GM23338 (cell line): Measurements from ENCODE around the gene SLC8A1. TPM values are rescaled to one million over a fixed set of nuclear protein-coding genes. Genes with fewer than 3 reads are reported as not detected.

ENCODE experiments used
- ATAC-seq: fragments of 200-7000 bp; cut with Tn5 transposase; 3 replicates; pipeline ENCODE4 v1.9.1; 2020
- DNase-seq: peaks from one replicate; pipeline ENCODE4 v3.0.0-alpha.2; 2015; ENCODE audit warnings: low spot score
- H2AFZ ChIP-seq: fragments of 200-600 bp; sonication (generic); 2 replicates; pipeline ENCODE4 v1.8.0; 2016; ENCODE audit warnings: antibody characterized with exemption, mild to moderate bottlenecking, moderate library complexity
- H3F3A ChIP-seq: fragments of 200-600 bp; sonication (generic); replicated peaks from 2 replicates; pipeline ENCODE4 v1.8.0; 2017; ENCODE audit warnings: antibody characterized with exemption, mixed run types, low read depth
- H3K27ac ChIP-seq: fragments of 200-600 bp; sonication (generic); 2 replicates; pipeline ENCODE4 v1.6.1; 2016; ENCODE audit warnings: low read depth
- H3K27me3 ChIP-seq: fragments of 200-600 bp; sonication (generic); 2 replicates; pipeline ENCODE4 v1.8.0; 2016; ENCODE audit warnings: mild to moderate bottlenecking, mixed run types, moderate library complexity; ENCODE audit not compliant: insufficient read depth
- H3K36me3 ChIP-seq: fragments of 200-600 bp; sonication (generic); 2 replicates; pipeline ENCODE4 v1.8.0; 2016; ENCODE audit warnings: mild to moderate bottlenecking; ENCODE audit not compliant: insufficient read depth
- H3K4me1 ChIP-seq: fragments of 200-600 bp; sonication (generic); 2 replicates; pipeline ENCODE4 v1.8.0; 2016; ENCODE audit warnings: mild to moderate bottlenecking, moderate library complexity; ENCODE audit not compliant: insufficient read depth
- H3K4me2 ChIP-seq: fragments of 200-600 bp; sonication (generic); 2 replicates; pipeline ENCODE4 v1.7.1; 2017; ENCODE audit warnings: mixed run types
- H3K4me3 ChIP-seq: fragments of 200-600 bp; sonication (generic); 2 replicates; pipeline ENCODE4 v1.6.1; 2016; ENCODE audit warnings: mixed run types
- H3K79me2 ChIP-seq: fragments of 200-600 bp; sonication (generic); replicated peaks from 2 replicates; pipeline ENCODE4 v1.8.0; 2017; ENCODE audit warnings: mild to moderate bottlenecking; ENCODE audit not compliant: insufficient read depth
- H3K9me2 ChIP-seq: fragments of 200-600 bp; sonication (generic); 2 replicates; pipeline ENCODE4 v1.8.0; 2017; ENCODE audit not compliant: insufficient read depth
- H4K20me1 ChIP-seq: fragments of 200-600 bp; sonication (generic); replicated peaks from 2 replicates; pipeline ENCODE4 v1.8.0; 2017; ENCODE audit warnings: mild to moderate bottlenecking; ENCODE audit not compliant: insufficient read depth
- H3K27ac Mint-ChIP-seq: 2 replicates; pipeline ENCODE4 v1.8.0; 2020; ENCODE audit warnings: inconsistent platforms, mild to moderate bottlenecking, moderate library complexity, mixed read lengths
- H3K27me3 Mint-ChIP-seq: 3 replicates; pipeline ENCODE4 v1.8.0; 2022; ENCODE audit warnings: low read depth, mild to moderate bottlenecking, moderate library complexity, mixed read lengths, inconsistent platforms; ENCODE audit not compliant: insufficient read depth, poor library complexity
- H3K36me3 Mint-ChIP-seq: 3 replicates; pipeline ENCODE4 v1.8.0; 2021; ENCODE audit warnings: low read depth, mild to moderate bottlenecking, inconsistent platforms, moderate library complexity, mixed read lengths
- H3K4me1 Mint-ChIP-seq: 3 replicates; pipeline ENCODE4 v1.8.0; 2020; ENCODE audit warnings: mild to moderate bottlenecking, inconsistent platforms, mixed read lengths
- H3K4me3 Mint-ChIP-seq: 3 replicates; pipeline ENCODE4 v1.8.0; 2021; ENCODE audit warnings: moderate library complexity, mild to moderate bottlenecking, inconsistent platforms, mixed read lengths
- H3K9me3 Mint-ChIP-seq: 3 replicates; pipeline ENCODE4 v1.8.0; 2020; ENCODE audit warnings: moderate library complexity, mild to moderate bottlenecking, inconsistent platforms, mixed read lengths
- CREB1 ChIP-seq: fragments of 250-450 bp; sonication (Bioruptor Pico); IDR thresholded peaks from 2 replicates; pipeline ENCODE4 v1.5.0; 2020; ENCODE audit warnings: low read depth, mild to moderate bottlenecking, moderate library complexity
- ETS1 ChIP-seq: IDR thresholded peaks from 2 replicates; pipeline ENCODE4 v1.6.1; 2016; ENCODE audit warnings: antibody characterized with exemption
- EZH2 ChIP-seq: fragments of 200-600 bp; sonication (generic); IDR thresholded peaks from one replicate; pipeline ENCODE4 v1.8.0; 2017; ENCODE audit warnings: antibody characterized with exemption, mild to moderate bottlenecking, low read depth; ENCODE audit not compliant: unreplicated experiment
- EZH2phosphoT487 ChIP-seq: fragments of 200-600 bp; sonication (generic); IDR thresholded peaks from one replicate; pipeline ENCODE4 v1.8.1; 2018; ENCODE audit warnings: antibody characterized with exemption; ENCODE audit not compliant: unreplicated experiment
- JUNB ChIP-seq: IDR thresholded peaks from one replicate; pipeline ENCODE4 v1.6.1; 2016; ENCODE audit warnings: antibody characterized with exemption; ENCODE audit not compliant: unreplicated experiment
- POLR2AphosphoS5 ChIP-seq: IDR thresholded peaks from 2 replicates; pipeline ENCODE4 v1.6.1; 2016; ENCODE audit warnings: antibody characterized with exemption, low read depth
- STAT1 ChIP-seq: IDR thresholded peaks from one replicate; pipeline ENCODE4 v1.6.1; 2016; ENCODE audit warnings: antibody characterized with exemption; ENCODE audit not compliant: unreplicated experiment
- ZNF114 ChIP-seq: fragments of 250-450 bp; sonication (Bioruptor Pico); IDR thresholded peaks from 2 replicates; pipeline ENCODE4 v1.5.0; 2020; ENCODE audit warnings: mild to moderate bottlenecking, moderate library complexity
- polyA plus RNA-seq: library from polyadenylated mRNA; unstranded; fragments of >200 nt; fragmentation: Nextera tagmentation; extraction: Ambion mirVana; gene quantifications from 2 replicates; pipeline ENCODE4 v1.2.1, GENCODE V29; 2016
- total RNA-seq: library from RNA; depleted of rRNA; stranded (reverse); fragments of >200 nt; shearing (Covaris generic); gene quantifications from 2 replicates; pipeline ENCODE4 v1.2.3, GENCODE V29; 2014
- TF ChIP-seq, protein P1 (sequence below): fragments of 250-450 bp; sonication (Bioruptor Pico); IDR thresholded peaks from 2 replicates; pipeline ENCODE4 v1.5.0; 2020; ENCODE audit warnings: mild to moderate bottlenecking, moderate library complexity

The SLC8A1 gene
- total and polyA plus RNA-seq, 2 experiments from 2014 or later: 2.5 to 3.3 TPM

GRCh38 chr2:40271094-40271493, 180.8 kb downstream of the SLC8A1 start (continued):
- TF ChIP-seq, protein P1, sequence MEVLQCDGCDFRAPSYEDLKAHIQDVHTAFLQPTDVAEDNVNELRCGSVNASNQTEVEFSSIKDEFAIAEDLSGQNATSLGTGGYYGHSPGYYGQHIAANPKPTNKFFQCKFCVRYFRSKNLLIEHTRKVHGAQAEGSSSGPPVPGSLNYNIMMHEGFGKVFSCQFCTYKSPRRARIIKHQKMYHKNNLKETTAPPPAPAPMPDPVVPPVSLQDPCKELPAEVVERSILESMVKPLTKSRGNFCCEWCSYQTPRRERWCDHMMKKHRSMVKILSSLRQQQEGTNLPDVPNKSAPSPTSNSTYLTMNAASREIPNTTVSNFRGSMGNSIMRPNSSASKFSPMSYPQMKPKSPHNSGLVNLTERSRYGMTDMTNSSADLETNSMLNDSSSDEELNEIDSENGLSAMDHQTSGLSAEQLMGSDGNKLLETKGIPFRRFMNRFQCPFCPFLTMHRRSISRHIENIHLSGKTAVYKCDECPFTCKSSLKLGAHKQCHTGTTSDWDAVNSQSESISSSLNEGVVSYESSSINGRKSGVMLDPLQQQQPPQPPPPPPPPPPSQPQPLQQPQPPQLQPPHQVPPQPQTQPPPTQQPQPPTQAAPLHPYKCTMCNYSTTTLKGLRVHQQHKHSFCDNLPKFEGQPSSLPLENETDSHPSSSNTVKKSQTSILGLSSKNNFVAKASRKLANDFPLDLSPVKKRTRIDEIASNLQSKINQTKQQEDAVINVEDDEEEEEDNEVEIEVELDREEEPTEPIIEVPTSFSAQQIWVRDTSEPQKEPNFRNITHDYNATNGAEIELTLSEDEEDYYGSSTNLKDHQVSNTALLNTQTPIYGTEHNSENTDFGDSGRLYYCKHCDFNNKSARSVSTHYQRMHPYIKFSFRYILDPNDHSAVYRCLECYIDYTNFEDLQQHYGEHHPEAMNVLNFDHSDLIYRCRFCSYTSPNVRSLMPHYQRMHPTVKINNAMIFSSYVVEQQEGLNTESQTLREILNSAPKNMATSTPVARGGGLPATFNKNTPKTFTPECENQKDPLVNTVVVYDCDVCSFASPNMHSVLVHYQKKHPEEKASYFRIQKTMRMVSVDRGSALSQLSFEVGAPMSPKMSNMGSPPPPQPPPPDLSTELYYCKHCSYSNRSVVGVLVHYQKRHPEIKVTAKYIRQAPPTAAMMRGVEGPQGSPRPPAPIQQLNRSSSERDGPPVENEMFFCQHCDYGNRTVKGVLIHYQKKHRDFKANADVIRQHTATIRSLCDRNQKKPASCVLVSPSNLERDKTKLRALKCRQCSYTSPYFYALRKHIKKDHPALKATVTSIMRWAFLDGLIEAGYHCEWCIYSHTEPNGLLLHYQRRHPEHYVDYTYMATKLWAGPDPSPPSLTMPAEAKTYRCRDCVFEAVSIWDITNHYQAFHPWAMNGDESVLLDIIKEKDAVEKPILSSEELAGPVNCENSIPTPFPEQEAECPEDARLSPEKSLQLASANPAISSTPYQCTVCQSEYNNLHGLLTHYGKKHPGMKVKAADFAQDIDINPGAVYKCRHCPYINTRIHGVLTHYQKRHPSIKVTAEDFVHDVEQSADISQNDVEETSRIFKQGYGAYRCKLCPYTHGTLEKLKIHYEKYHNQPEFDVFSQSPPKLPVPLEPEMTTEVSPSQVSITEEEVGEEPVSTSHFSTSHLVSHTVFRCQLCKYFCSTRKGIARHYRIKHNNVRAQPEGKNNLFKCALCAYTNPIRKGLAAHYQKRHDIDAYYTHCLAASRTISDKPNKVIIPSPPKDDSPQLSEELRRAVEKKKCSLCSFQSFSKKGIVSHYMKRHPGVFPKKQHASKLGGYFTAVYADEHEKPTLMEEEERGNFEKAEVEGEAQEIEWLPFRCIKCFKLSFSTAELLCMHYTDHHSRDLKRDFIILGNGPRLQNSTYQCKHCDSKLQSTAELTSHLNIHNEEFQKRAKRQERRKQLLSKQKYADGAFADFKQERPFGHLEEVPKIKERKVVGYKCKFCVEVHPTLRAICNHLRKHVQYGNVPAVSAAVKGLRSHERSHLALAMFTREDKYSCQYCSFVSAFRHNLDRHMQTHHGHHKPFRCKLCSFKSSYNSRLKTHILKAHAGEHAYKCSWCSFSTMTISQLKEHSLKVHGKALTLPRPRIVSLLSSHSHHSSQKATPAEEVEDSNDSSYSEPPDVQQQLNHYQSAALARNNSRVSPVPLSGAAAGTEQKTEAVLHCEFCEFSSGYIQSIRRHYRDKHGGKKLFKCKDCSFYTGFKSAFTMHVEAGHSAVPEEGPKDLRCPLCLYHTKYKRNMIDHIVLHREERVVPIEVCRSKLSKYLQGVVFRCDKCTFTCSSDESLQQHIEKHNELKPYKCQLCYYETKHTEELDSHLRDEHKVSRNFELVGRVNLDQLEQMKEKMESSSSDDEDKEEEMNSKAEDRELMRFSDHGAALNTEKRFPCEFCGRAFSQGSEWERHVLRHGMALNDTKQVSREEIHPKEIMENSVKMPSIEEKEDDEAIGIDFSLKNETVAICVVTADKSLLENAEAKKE (CRISPR knock-in tag): no peak
- TF ChIP-seq EZH2 (no peak), CREB1 (CRISPR knock-in tag) (no peak), EZH2phosphoT487 (no peak)

GRCh38 chr2:40270372-40270771, 181.5 kb downstream of the SLC8A1 start:
- H3K9me2 ChIP-seq: no peaks in the 10 kb centered on the region
- no peaks in the 10 kb centered on the region for H4K20me1 ChIP-seq
- H3K4me1 ChIP-seq: peaks cover 4% of the 10 kb centered on the region; the same call in 1 of the 2 replicates
- Mint-ChIP-seq H3K4me1 (peaks cover 8% of the 10 kb centered on the region; the same call in 2 of the 3 replicates), H3K36me3 (no peaks in the 10 kb centered on the region), H3K4me3 (no peak overlapping the region), H3K27me3 (peaks cover 2% of the 10 kb centered on the region), H3K27ac (no peak overlapping the region), H3K9me3 (no peaks in the 10 kb centered on the region)
- no peak overlapping the region for H3K27ac ChIP-seq
- no peak overlapping the region for H3K4me2 ChIP-seq
- no peaks in the 10 kb centered on the region for H3F3A ChIP-seq
- DNase-seq (no peak), ATAC-seq (no peak)
- H3K36me3 ChIP-seq: no peaks in the 10 kb centered on the region
- no peaks in the 10 kb centered on the region for H3K79me2 ChIP-seq
- H3K27me3 ChIP-seq: no peaks in the 10 kb centered on the region
- no peak overlapping the region for H3K4me3 ChIP-seq
- no peak overlapping the region for H2AFZ ChIP-seq
- TF ChIP-seq POLR2AphosphoS5: no peak
- no peak for TF ChIP-seq JUNB
- TF ChIP-seq, protein P1 (CRISPR knock-in tag): no peak
- TF ChIP-seq ETS1: no peak
- no peak for TF ChIP-seq ZNF114 (CRISPR knock-in tag)
- no peak for TF ChIP-seq STAT1
- TF ChIP-seq CREB1 (CRISPR knock-in tag): no peak
